K562 (cell line): ENCODE measurements around the gene PRPSAP1. TPM values are rescaled to one million over a fixed set of nuclear protein-coding genes. Genes with fewer than 3 reads are reported as not detected.

Experiments used
- ARNT ChIP-seq, 2 experiments: fragments of 450-650 bp; IDR thresholded peaks; 2 replicates each; pipeline ENCODE4 v1.6.1; 2016; ENCODE audit warnings: mild to moderate bottlenecking in 1 of 2
- E2F5 ChIP-seq: sonication (generic); formaldehyde crosslinking; IDR thresholded peaks from 2 replicates; pipeline ENCODE4 v1.8.0; 2022; ENCODE audit warnings: mild to moderate bottlenecking, missing genetic modification reagents
- EGR1 ChIP-seq: fragments of 450-650 bp; conservative IDR thresholded peaks from 2 replicates; pipeline ENCODE4 v1.6.1; 2017; ENCODE audit warnings: mild to moderate bottlenecking
- GABPA ChIP-seq: fragments of 200-800 bp; sonication (Bioruptor generic); conservative IDR thresholded peaks from 2 replicates; pipeline ENCODE4 v1.6.1; 2016; ENCODE audit warnings: low read depth, missing genetic modification characterization, missing compliant biosample characterization
- MCM2 ChIP-seq: fragments of 450-650 bp; IDR thresholded peaks from 2 replicates; pipeline ENCODE4 v1.6.1; 2017; ENCODE audit warnings: low read depth, mild to moderate bottlenecking
- RBFOX2 ChIP-seq: fragments of 200-400 bp; formaldehyde crosslinking; IDR thresholded peaks from 2 replicates; pipeline ENCODE4 v1.6.1; 2017; ENCODE audit warnings: low read depth, mild to moderate bottlenecking, low read length, moderate library complexity
- REST ChIP-seq, 2 experiments: fragments of 450-650 bp; formaldehyde crosslinking in 1 of 2; IDR thresholded peaks; 2 replicates each; pipeline versions ENCODE4 v1.4.0 to v1.6.1; 2014 to 2020; ENCODE audit warnings: mild to moderate bottlenecking in 2 of 2, borderline replicate concordance in 1 of 2, low read depth in 1 of 2
- SAFB ChIP-seq: fragments of 200-400 bp; formaldehyde crosslinking; IDR thresholded peaks from 2 replicates; pipeline ENCODE4 v1.6.1; 2017; ENCODE audit warnings: low read depth, low read length, borderline replicate concordance
- SIN3A ChIP-seq, 2 experiments: fragments of 150-350 bp in 1 of 2; IDR thresholded peaks; 2 replicates each; pipeline ENCODE4 v1.6.1; 2011 to 2016; ENCODE audit warnings: borderline replicate concordance in 2 of 2, low read depth in 2 of 2, low read length in 2 of 2, mild to moderate bottlenecking in 2 of 2, moderate library complexity in 2 of 2; ENCODE audit not compliant: control insufficient read depth in 1 of 2
- TAF9B ChIP-seq: fragments of 450-650 bp; IDR thresholded peaks from 2 replicates; pipeline ENCODE4 v1.6.1; 2018; ENCODE audit warnings: mild to moderate bottlenecking; ENCODE audit not compliant: partially characterized antibody
- TARDBP ChIP-seq: fragments of 450-650 bp; IDR thresholded peaks from 2 replicates; pipeline ENCODE4 v1.6.1; 2016
- ZBTB1 ChIP-seq: sonication (generic); formaldehyde crosslinking; IDR thresholded peaks from 2 replicates; pipeline ENCODE4 v1.8.1; 2023; ENCODE audit warnings: missing genetic modification reagents, low read depth, mild to moderate bottlenecking, borderline replicate concordance
- ZBTB2 ChIP-seq: fragments of 450-650 bp; IDR thresholded peaks from 2 replicates; pipeline ENCODE4 v1.6.1; 2016; ENCODE audit warnings: antibody characterized with exemption
- ZNF778 ChIP-seq: fragments of 450-650 bp; formaldehyde crosslinking; IDR thresholded peaks from 2 replicates; pipeline ENCODE4 v1.4.0; 2020; ENCODE audit warnings: mild to moderate bottlenecking, moderate library complexity
- polyA plus RNA-seq, 8 experiments: library from polyadenylated mRNA; depleted of rRNA in 4 of 8; stranded (reverse) in 5 of 8; unstranded in 3 of 8; fragments of >200 nt; fragmentation: Nextera tagmentation in 2 of 8; fragmentation: Illumina TruSeq in 1 of 8; extraction: Ambion mirVana in 2 of 8; extraction: Trizol in 1 of 8; gene quantifications; 2 replicates each; pipeline versions ENCODE4 v1.2.1 to v1.2.3, GENCODE V29; 2011 to 2014; ENCODE audit warnings: inconsistent platforms in 1 of 8, missing spikeins in 1 of 8
- total RNA-seq, 7 experiments: library from RNA; depleted of rRNA in 6 of 7; stranded (reverse); fragments of >200 nt in 6 of 7; fragmentation: Illumina TruSeq in 2 of 7; extraction: Trizol in 2 of 7; gene quantifications; 2 replicates each; pipeline versions ENCODE4 v1.2.1 to v1.2.3, GENCODE V29; 2011 to 2021; ENCODE audit warnings: low replicate concordance in 1 of 7
- TF ChIP-seq, protein P1 (sequence below): fragments of 200-800 bp; sonication (Bioruptor generic); IDR thresholded peaks from 2 replicates; pipeline ENCODE4 v1.6.1; 2017; ENCODE audit warnings: missing genetic modification characterization, missing compliant biosample characterization

Gene PRPSAP1
- total and polyA plus RNA-seq, 9 of the 15 experiments (the other 6 are each of a cell fraction or from before 2014, with no cell fraction given), result 21.9 to 77.1 (median 40.8) TPM

- TF ChIP-seq, protein P1, sequence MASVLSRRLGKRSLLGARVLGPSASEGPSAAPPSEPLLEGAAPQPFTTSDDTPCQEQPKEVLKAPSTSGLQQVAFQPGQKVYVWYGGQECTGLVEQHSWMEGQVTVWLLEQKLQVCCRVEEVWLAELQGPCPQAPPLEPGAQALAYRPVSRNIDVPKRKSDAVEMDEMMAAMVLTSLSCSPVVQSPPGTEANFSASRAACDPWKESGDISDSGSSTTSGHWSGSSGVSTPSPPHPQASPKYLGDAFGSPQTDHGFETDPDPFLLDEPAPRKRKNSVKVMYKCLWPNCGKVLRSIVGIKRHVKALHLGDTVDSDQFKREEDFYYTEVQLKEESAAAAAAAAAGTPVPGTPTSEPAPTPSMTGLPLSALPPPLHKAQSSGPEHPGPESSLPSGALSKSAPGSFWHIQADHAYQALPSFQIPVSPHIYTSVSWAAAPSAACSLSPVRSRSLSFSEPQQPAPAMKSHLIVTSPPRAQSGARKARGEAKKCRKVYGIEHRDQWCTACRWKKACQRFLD (CRISPR knock-in tag), result no peak; the same call in 1 of the 2 replicates
- TF ChIP-seq REST (IDR thresholded peaks at IDR 0.05; ENCODE audit: borderline replicate concordance) (no peak), REST (CRISPR knock-in tag; IDR thresholded peaks at IDR 0.05; ENCODE audit: low read depth) (no peak), ZNF778 (CRISPR knock-in tag) (no peak), ARNT (IDR thresholded peaks at IDR 0.05) (no peak), ZBTB2 (peak; percentile 54; the same call in 1 of the 2 replicates), SIN3A (IDR thresholded peaks at IDR 0.05; ENCODE audit: borderline replicate concordance in 2 of 2, control insufficient read depth in 1 of 2, low read depth in 2 of 2, low read length in 2 of 2) (peak in 1 of 2 experiments; percentile 68; a peak in 1 of 4 replicates), GABPA (tag) (peak; percentile 50), MCM2 (no peak), RBFOX2 (peak; percentile 66), SAFB (peak; percentile 81; the same call in 1 of the 2 replicates), TARDBP (no peak), ZBTB1 (CRISPR knock-in tag) (peak; percentile 58; the same call in 1 of the 2 replicates), TAF9B (no peak), EGR1 (peak; percentile 93), E2F5 (CRISPR knock-in tag) (no peak)
These were observed 30.0 kb upstream of the PRPSAP1 start (continued) for GRCh38 chr17:76383546-76384221.
